PC-3 (cell line): ENCODE data around the gene ARHGAP23. TPM values are rescaled to one million over a fixed set of nuclear protein-coding genes. Genes with fewer than 3 reads are reported as not detected.
A peak's percentile ranks its signal among the peaks of the same experiment; 100 is the strongest.

Experiments
- ATAC-seq: fragments of 200-7000 bp; cut with Tn5 transposase; 2 replicates; pipeline ENCODE4 v1.9.1; 2020; ENCODE audit warnings: mild to moderate bottlenecking, moderate library complexity
- BruUV-seq: library from RNA; stranded (reverse); fragments of 400-500 nt; replicated peaks from 2 replicates; lab custom pipeline; 2021; lab: Mats Ljungman, UMichigan
- CTCF ChIA-PET: fragments of 300-600 bp; sonication (Branson Sonifier 250); formaldehyde crosslinking; loops from one replicate; lab custom pipeline; 2022; ENCODE audit warnings: antibody characterized with exemption; lab: Charles Lee
- POLR2A ChIA-PET: fragments of 300-600 bp; sonication (Branson Sonifier 250); formaldehyde crosslinking; loops from one replicate; lab custom pipeline; 2022; ENCODE audit warnings: antibody characterized with exemption; ENCODE audit not compliant: unreplicated experiment; lab: Charles Lee
- DNase-seq: peaks from one replicate; pipeline ENCODE4 v3.0.0-alpha.2; 2015
- H2AFZ ChIP-seq: fragments of 300-600 bp; sonication (generic); 2 replicates; pipeline ENCODE4 v1.6.0; 2016; ENCODE audit warnings: antibody characterized with exemption, low read length
- H3F3A ChIP-seq: fragments of 300-600 bp; sonication (generic); one replicate; pipeline ENCODE4 v1.6.0; 2017; ENCODE audit warnings: antibody characterized with exemption, low read length, control low read depth, mild to moderate bottlenecking; ENCODE audit not compliant: unreplicated experiment
- H3K27ac ChIP-seq: fragments of 300-600 bp; sonication (generic); 2 replicates; pipeline ENCODE4 v1.5.1; 2016; ENCODE audit warnings: mild to moderate bottlenecking, low read length
- H3K27me3 ChIP-seq: fragments of 300-600 bp; sonication (generic); 2 replicates; pipeline ENCODE4 v1.6.1; 2016; ENCODE audit warnings: low read length, mixed read lengths
- H3K36me3 ChIP-seq: fragments of 300-600 bp; sonication (generic); 2 replicates; pipeline ENCODE4 v1.6.1; 2016; ENCODE audit warnings: low read depth, mixed run types, low read length, mixed read lengths
- H3K4me1 ChIP-seq: fragments of 300-600 bp; sonication (generic); 2 replicates; pipeline ENCODE4 v1.5.1; 2016; ENCODE audit warnings: low read length; ENCODE audit not compliant: insufficient read depth
- H3K4me2 ChIP-seq: fragments of 300-600 bp; sonication (generic); 2 replicates; pipeline ENCODE4 v1.6.0; 2016; ENCODE audit warnings: low read length
- H3K4me3 ChIP-seq: fragments of 300-600 bp; sonication (generic); 2 replicates; pipeline ENCODE4 v1.5.1; 2016; ENCODE audit warnings: mild to moderate bottlenecking, low read length, mixed read lengths
- H3K79me2 ChIP-seq: fragments of 300-600 bp; sonication (generic); 2 replicates; pipeline ENCODE4 v1.6.1; 2017; ENCODE audit warnings: low read length, mixed read lengths
- H3K9ac ChIP-seq: fragments of 300-600 bp; sonication (generic); 2 replicates; pipeline ENCODE4 v1.6.0; 2016; ENCODE audit warnings: mild to moderate bottlenecking, low read length
- H3K9me2 ChIP-seq: fragments of 300-600 bp; sonication (generic); replicated peaks from 2 replicates; pipeline ENCODE4 v1.6.1; 2016; ENCODE audit warnings: mixed run types, low read length, mixed read lengths
- H3K9me3 ChIP-seq: fragments of 300-600 bp; sonication (generic); 2 replicates; pipeline ENCODE4 v1.6.1; 2016; ENCODE audit warnings: low read length, mixed read lengths
- H4K20me1 ChIP-seq: fragments of 300-600 bp; sonication (generic); 2 replicates; pipeline ENCODE4 v1.6.1; 2016; ENCODE audit warnings: low read length, mixed read lengths
- EZH2 ChIP-seq: fragments of 300-600 bp; sonication (generic); IDR thresholded peaks from one replicate; pipeline ENCODE4 v1.6.1; 2017; ENCODE audit warnings: antibody characterized with exemption, mild to moderate bottlenecking, low read length; ENCODE audit not compliant: unreplicated experiment
- EZH2phosphoT487 ChIP-seq: fragments of 300-600 bp; sonication (generic); IDR thresholded peaks from 2 replicates; pipeline ENCODE4 v1.6.1; 2018; ENCODE audit warnings: mild to moderate bottlenecking, antibody characterized with exemption, low read length, borderline replicate concordance
- intact Hi-C: fragments of 100-400 bp; cut with micrococcal nuclease; formaldehyde crosslinking; loops from 2 replicates; pipeline ENCODE4 v1.9.0; 2023
- total RNA-seq: library from RNA; depleted of rRNA; stranded (reverse); fragments of >200 nt; gene quantifications from 2 replicates; pipeline ENCODE4 v1.2.3, GENCODE V29; 2014
- TF ChIP-seq, protein P1 (sequence below): fragments of 300-600 bp; sonication (generic); conservative IDR thresholded peaks from 2 replicates; pipeline ENCODE4 v1.5.1; 2017; ENCODE audit warnings: antibody characterized with exemption, low read depth, mild to moderate bottlenecking, low read length

The ARHGAP23 gene
- total RNA-seq, 1 experiment from 2014 or later = 9.0 TPM

DNA sequence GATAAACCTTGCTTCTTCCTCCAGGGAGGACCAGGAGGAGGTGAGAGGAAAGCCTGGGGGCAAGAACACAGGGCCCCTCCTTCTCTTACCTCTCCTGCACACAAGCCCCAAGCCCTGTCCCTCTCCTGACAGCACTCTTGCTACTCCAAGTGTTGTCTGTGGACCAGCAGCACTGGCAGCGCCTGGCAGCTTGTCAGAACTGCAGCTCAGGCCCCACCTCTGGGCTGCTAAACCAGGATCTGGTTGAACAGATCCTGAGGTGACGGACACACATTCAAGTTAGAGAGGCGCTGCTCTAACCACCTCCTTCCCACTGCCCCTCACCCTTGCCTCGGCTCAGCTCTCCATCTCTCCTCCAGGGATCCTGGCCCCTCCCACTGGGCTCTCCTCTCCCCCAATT, 121.0 kb downstream of the ARHGAP23 start:
- POLR2A ChIA-PET = no interaction called here
- DNase-seq = no peak

DNA sequence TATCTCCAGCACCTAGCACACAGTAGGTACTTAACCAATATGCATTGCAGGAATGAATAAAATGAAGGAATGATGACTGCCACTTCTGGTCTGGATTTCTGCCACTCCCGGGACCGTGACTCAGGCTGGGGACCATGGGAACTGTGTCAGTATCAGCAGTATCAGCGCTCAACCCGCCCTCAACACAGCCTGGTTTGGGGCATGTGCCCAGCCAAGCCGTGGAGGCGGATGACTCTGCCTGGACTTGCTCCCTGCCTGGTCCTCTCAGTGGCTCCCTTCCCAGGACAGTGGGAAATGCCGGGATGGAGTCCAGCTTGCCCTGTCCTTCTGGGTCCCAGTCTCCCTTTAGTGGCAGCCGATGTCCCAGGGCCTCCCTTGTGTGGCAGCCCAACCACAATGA, 122.4 kb downstream of the ARHGAP23 start:
- H3K4me1 ChIP-seq = peaks cover 16% of the 10 kb centered on the region
- intact Hi-C loops = no loop called here
- no TSS peak for BruUV-seq
- CTCF ChIA-PET = no interaction called here
- no peak overlapping the region for H3K27ac ChIP-seq
- TF ChIP-seq, protein P1, sequence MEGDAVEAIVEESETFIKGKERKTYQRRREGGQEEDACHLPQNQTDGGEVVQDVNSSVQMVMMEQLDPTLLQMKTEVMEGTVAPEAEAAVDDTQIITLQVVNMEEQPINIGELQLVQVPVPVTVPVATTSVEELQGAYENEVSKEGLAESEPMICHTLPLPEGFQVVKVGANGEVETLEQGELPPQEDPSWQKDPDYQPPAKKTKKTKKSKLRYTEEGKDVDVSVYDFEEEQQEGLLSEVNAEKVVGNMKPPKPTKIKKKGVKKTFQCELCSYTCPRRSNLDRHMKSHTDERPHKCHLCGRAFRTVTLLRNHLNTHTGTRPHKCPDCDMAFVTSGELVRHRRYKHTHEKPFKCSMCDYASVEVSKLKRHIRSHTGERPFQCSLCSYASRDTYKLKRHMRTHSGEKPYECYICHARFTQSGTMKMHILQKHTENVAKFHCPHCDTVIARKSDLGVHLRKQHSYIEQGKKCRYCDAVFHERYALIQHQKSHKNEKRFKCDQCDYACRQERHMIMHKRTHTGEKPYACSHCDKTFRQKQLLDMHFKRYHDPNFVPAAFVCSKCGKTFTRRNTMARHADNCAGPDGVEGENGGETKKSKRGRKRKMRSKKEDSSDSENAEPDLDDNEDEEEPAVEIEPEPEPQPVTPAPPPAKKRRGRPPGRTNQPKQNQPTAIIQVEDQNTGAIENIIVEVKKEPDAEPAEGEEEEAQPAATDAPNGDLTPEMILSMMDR = no peak
- TF ChIP-seq EZH2phosphoT487 (no peak), EZH2 (no peak)
- H3K36me3 ChIP-seq = no peaks in the 10 kb centered on the region
- no peak overlapping the region for H2AFZ ChIP-seq
- no peak overlapping the region for H3K4me2 ChIP-seq
- no peak overlapping the region for H3K4me3 ChIP-seq
- no peaks in the 10 kb centered on the region for H3K27me3 ChIP-seq
- no peak overlapping the region for H3K9ac ChIP-seq
- ATAC-seq = peak; percentile 89
- no peaks in the 10 kb centered on the region for H3K9me2 ChIP-seq
- no peaks in the 10 kb centered on the region for H3K9me3 ChIP-seq
- POLR2A ChIA-PET = no interaction called here
- H3F3A ChIP-seq = no peaks in the 10 kb centered on the region
- no peaks in the 10 kb centered on the region for H4K20me1 ChIP-seq
- DNase-seq = peak; percentile 70
- no peaks in the 10 kb centered on the region for H3K79me2 ChIP-seq

More for the DNA sequence above, 121.0 kb downstream of the ARHGAP23 start:
- ATAC-seq = no peak
- Histone ChIP-seq H3K9me3 (no peaks in the 10 kb centered on the region), H3K27me3 (no peaks in the 10 kb centered on the region), H3K9ac (no peak overlapping the region), H3K27ac (no peak overlapping the region), H3F3A (no peaks in the 10 kb centered on the region), H3K36me3 (no peaks in the 10 kb centered on the region), H3K4me1 (peaks cover 3% of the 10 kb centered on the region), H3K4me2 (no peak overlapping the region), H3K9me2 (no peaks in the 10 kb centered on the region), H2AFZ (no peak overlapping the region), H3K79me2 (no peaks in the 10 kb centered on the region), H3K4me3 (no peak overlapping the region), H4K20me1 (no peaks in the 10 kb centered on the region)
- intact Hi-C loops = no loop called here
- no TSS peak for BruUV-seq
- CTCF ChIA-PET = no interaction called here
- no peak for TF ChIP-seq EZH2
- TF ChIP-seq, protein P1 = no peak

DNA sequence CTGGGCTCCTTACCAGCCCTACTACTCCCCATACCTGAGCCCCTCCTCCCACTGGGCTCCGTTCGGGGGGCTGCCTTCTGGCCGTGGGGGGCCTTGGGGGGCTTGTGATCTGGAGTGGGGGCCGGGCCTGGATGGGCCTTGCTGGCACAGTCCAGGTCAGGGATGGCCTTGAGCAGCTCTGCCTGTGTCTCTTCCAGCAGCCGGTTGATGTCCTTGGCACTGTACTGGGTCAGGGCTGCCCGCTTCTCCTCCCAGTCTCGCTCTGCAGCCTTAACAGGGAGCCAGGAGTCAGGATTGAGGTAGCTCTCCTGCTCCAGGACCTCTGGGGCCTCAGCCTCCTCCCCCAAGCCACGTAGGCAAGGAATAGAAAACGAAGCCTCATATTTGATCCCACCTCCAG, 122.9 kb downstream of the ARHGAP23 start:
- Histone ChIP-seq H3K79me2 (no peaks in the 10 kb centered on the region), H3K9me2 (no peaks in the 10 kb centered on the region), H3K4me1 (peaks cover 21% of the 10 kb centered on the region), H3K9me3 (no peaks in the 10 kb centered on the region), H3K4me2 (no peak overlapping the region), H3K4me3 (no peak overlapping the region), H3K27ac (no peak overlapping the region), H4K20me1 (no peaks in the 10 kb centered on the region), H3K9ac (no peak overlapping the region), H3K27me3 (no peaks in the 10 kb centered on the region), H2AFZ (no peak overlapping the region), H3F3A (no peaks in the 10 kb centered on the region), H3K36me3 (no peaks in the 10 kb centered on the region)
- intact Hi-C loops = no loop called here
- ChIA-PET CTCF (no interaction called here), POLR2A (no interaction called here)
- DNase-seq (no peak), ATAC-seq (no peak)
- no TSS peak for BruUV-seq
- TF ChIP-seq EZH2 (no peak), EZH2phosphoT487 (no peak)
- TF ChIP-seq, protein P1 = no peak
